GM12878 (cell line): ENCODE results near the gene FAM193B. TPM values are rescaled to one million over a fixed set of nuclear protein-coding genes. Genes with fewer than 3 reads are reported as not detected.

Source experiments
- ATAC-seq: fragments of 200-7000 bp; cut with Tn5 transposase; 3 replicates; pipeline ENCODE4 v1.9.1; 2020; ENCODE audit warnings: mild to moderate bottlenecking, moderate library complexity
- BruUV-seq: library from RNA; stranded (reverse); fragments of 400-500 nt; replicated peaks from 2 replicates; lab custom pipeline; 2021; lab: Mats Ljungman, UMichigan
- CTCF ChIA-PET: fragments of 300-600 bp; sonication (Branson Sonifier 250); formaldehyde crosslinking; extraction: SDS; loops from one replicate; lab custom pipeline; 2021; ENCODE audit warnings: inconsistent platforms; lab: Yijun Ruan, JAX
- POLR2A ChIA-PET: fragments of 350-600 bp; formaldehyde crosslinking; extraction: SDS; loops from one replicate; lab custom pipeline; 2021; ENCODE audit warnings: inconsistent platforms; lab: Charles Lee
- RAD21 ChIA-PET: fragments of 300-600 bp; sonication (Branson Sonifier 250); formaldehyde crosslinking; loops from one replicate; lab custom pipeline; 2023; ENCODE audit warnings: antibody characterized with exemption; ENCODE audit not compliant: unreplicated experiment; lab: Charles Lee
- SMC1A ChIA-PET: fragments of 300-600 bp; sonication (Branson Sonifier 250); formaldehyde crosslinking; loops from one replicate; lab custom pipeline; 2023; ENCODE audit not compliant: unreplicated experiment, uncharacterized antibody; lab: Charles Lee
- DNase-seq: peaks from one replicate; pipeline ENCODE4 v3.0.0-alpha.2; 2011; ENCODE audit warnings: low read depth, low spot score
- FAIRE-seq: peaks from 3 replicates; lab custom pipeline; 2011; peaks lifted over from hg19 to GRCh38; lab: Jason Lieb, UNC
- H2AFZ ChIP-seq: 2 replicates; pipeline ENCODE4 v1.6.0; 2011; ENCODE audit warnings: low read depth, low read length, control low read depth; ENCODE audit not compliant: control insufficient read depth
- H3K27ac ChIP-seq: 2 replicates; pipeline ENCODE4 v1.5.1; 2011; ENCODE audit warnings: control low read depth; ENCODE audit not compliant: control insufficient read depth, insufficient read depth
- H3K27me3 ChIP-seq, 2 experiments: replicated peaks in 1 of 2; 2 replicates each; pipeline versions ENCODE4 v1.6.0 to v1.6.1; 2011; ENCODE audit warnings: low read length in 1 of 2; ENCODE audit not compliant: control insufficient read depth in 2 of 2, insufficient read depth in 2 of 2
- H3K36me3 ChIP-seq, 2 experiments: 2 replicates each; pipeline ENCODE4 v1.5.1; 2011; ENCODE audit warnings: low read length in 1 of 2; ENCODE audit not compliant: control insufficient read depth in 2 of 2, insufficient read depth in 2 of 2
- H3K4me1 ChIP-seq: 2 replicates; pipeline ENCODE4 v1.6.1; 2011; ENCODE audit warnings: mild to moderate bottlenecking, low read length, moderate library complexity, mixed read lengths; ENCODE audit not compliant: control insufficient read depth, insufficient read depth
- H3K4me2 ChIP-seq: 2 replicates; pipeline ENCODE4 v1.6.0; 2011; ENCODE audit warnings: control low read depth; ENCODE audit not compliant: control insufficient read depth, insufficient read depth
- H3K4me3 ChIP-seq: fragments of 200-600 bp; sonication (generic); 2 replicates; pipeline ENCODE4 v1.5.1; 2016
- H3K79me2 ChIP-seq: 2 replicates; pipeline ENCODE4 v1.6.0; 2011; ENCODE audit warnings: low read length; ENCODE audit not compliant: control insufficient read depth, insufficient read depth
- H3K9ac ChIP-seq: 2 replicates; pipeline ENCODE4 v1.8.0; 2011; ENCODE audit warnings: low read length, control low read depth, mixed read lengths; ENCODE audit not compliant: control insufficient read depth, insufficient read depth
- H3K9me3 ChIP-seq: replicated peaks from 3 replicates; pipeline ENCODE4 v1.5.1; 2011; ENCODE audit warnings: mild to moderate bottlenecking, low read length; ENCODE audit not compliant: control insufficient read depth, insufficient read depth
- H4K20me1 ChIP-seq: 2 replicates; pipeline ENCODE4 v1.6.0; 2011; ENCODE audit not compliant: control insufficient read depth, insufficient read depth
- CHD4 ChIP-seq: fragments of 200-600 bp; sonication (generic); IDR thresholded peaks from 2 replicates; pipeline ENCODE4 v1.6.1; 2016; ENCODE audit warnings: mild to moderate bottlenecking
- DPF2 ChIP-seq: fragments of 450-650 bp; IDR thresholded peaks from 2 replicates; pipeline ENCODE4 v1.6.1; 2017; ENCODE audit warnings: mild to moderate bottlenecking
- GATAD2B ChIP-seq: fragments of 450-650 bp; conservative IDR thresholded peaks from 2 replicates; pipeline ENCODE4 v1.6.1; 2017; ENCODE audit warnings: low read depth, mild to moderate bottlenecking, moderate library complexity
- LARP7 ChIP-seq: fragments of 450-650 bp; IDR thresholded peaks from 2 replicates; pipeline ENCODE4 v1.6.1; 2017; ENCODE audit warnings: mild to moderate bottlenecking
- NR2F1 ChIP-seq: fragments of 450-650 bp; conservative IDR thresholded peaks from 2 replicates; pipeline ENCODE4 v1.6.1; 2017; ENCODE audit warnings: mild to moderate bottlenecking
- PAX8 ChIP-seq: fragments of 450-650 bp; IDR thresholded peaks from 2 replicates; pipeline ENCODE4 v1.6.1; 2017; ENCODE audit warnings: mild to moderate bottlenecking, moderate library complexity
- PKNOX1 ChIP-seq: fragments of 450-650 bp; IDR thresholded peaks from 2 replicates; pipeline ENCODE4 v1.6.1; 2016; ENCODE audit warnings: mild to moderate bottlenecking
- POLR2AphosphoS5 ChIP-seq: IDR thresholded peaks from 2 replicates; pipeline ENCODE4 v1.6.1; 2011; ENCODE audit warnings: mild to moderate bottlenecking, low read length, inconsistent platforms
- WGBS: methylation state at CpG from one replicate; pipeline ENCODE4 v1.1.6; 2016; ENCODE audit warnings: low lambda C conversion rate; ENCODE audit not compliant: insufficient replicate concordance, insufficient coverage; ENCODE audit errors: missing lambda C conversion rate; 5-methylcytosine and 5-hydroxymethylcytosine counted together
- in situ Hi-C: fragments of 300-500 bp; cut with MboI; formaldehyde crosslinking; loops from 9 replicates; pipeline ENCODE4 v1.14.3; 2018; ENCODE audit warnings: mixed read lengths
- intact Hi-C: fragments of 100-400 bp; cut with micrococcal nuclease; formaldehyde crosslinking; loops from one replicate; pipeline ENCODE4 v1.14.2; 2022; ENCODE audit not compliant: unreplicated experiment
- polyA plus RNA-seq, 11 experiments: library from polyadenylated mRNA; depleted of rRNA in 4 of 11; unstranded in 6 of 11; stranded (reverse) in 5 of 11; fragments of >200 nt; fragmentation: Nextera tagmentation in 4 of 11; fragmentation: Illumina TruSeq in 1 of 11; extraction: Ambion mirVana in 4 of 11; extraction: Trizol in 1 of 11; gene quantifications; 1 replicate in 1 of 11; 2 replicates in 10 of 11; pipeline versions ENCODE4 v1.2.1 to v1.2.3, GENCODE V29; 2011 to 2016; ENCODE audit warnings: inconsistent platforms in 2 of 11, missing spikeins in 2 of 11, low read depth in 1 of 11
- total RNA-seq, 4 experiments: library from RNA; depleted of rRNA in 3 of 4; stranded (reverse); fragments of >200 nt in 3 of 4; fragmentation: Illumina TruSeq in 1 of 4; extraction: Trizol in 1 of 4; gene quantifications; 2 replicates each; pipeline versions ENCODE4 v1.2.1 to v1.2.3, GENCODE V29; 2013 to 2021
- TF ChIP-seq, protein P1 (sequence below): IDR thresholded peaks from 2 replicates; pipeline ENCODE4 v1.6.1; 2011; ENCODE audit warnings: borderline replicate concordance, low read depth, mild to moderate bottlenecking, moderate library complexity, low read length; ENCODE audit not compliant: insufficient read depth, poor library complexity, severe bottlenecking
- TF ChIP-seq, protein P2 (sequence below): fragments of 450-650 bp; IDR thresholded peaks from 2 replicates; pipeline ENCODE4 v1.6.1; 2018; ENCODE audit warnings: mild to moderate bottlenecking, low read depth, moderate library complexity; ENCODE audit not compliant: partially characterized antibody

The FAM193B gene
- total and polyA plus RNA-seq, 10 of the 15 experiments (the other 5 are each of a cell fraction or from before 2014, with no cell fraction given) = 3.3 to 47.0 (median 25.1) TPM

- peak overlapping the region; percentile 97 for H3K4me2 ChIP-seq
- H3K4me3 ChIP-seq = peak overlapping the region; percentile 87
- DNase-seq (no peak), ATAC-seq (peak; percentile 20), FAIRE-seq (no peak)
- CTCF ChIA-PET = interaction anchor here (0.9 to 6.2 kb wide), 9 partner anchors 7 to 151 kb away, joined by 3 to 38 read pairs (median 19); partner anchors contain the start of genes PDLIM7 and RGS14
- peak overlapping the region; percentile 87 for H3K27ac ChIP-seq
- intact Hi-C loops = loop anchor here (5.0 to 10.0 kb wide), 2 partner anchors 94 to 393 kb away; partner anchors contain the start of gene B4GALT7
- RAD21 ChIA-PET = interaction anchor here (0.9 to 3.4 kb wide), 13 partner anchors 11 to 199 kb away, joined by 3 to 17 read pairs (median 5); partner anchors contain the start of genes GRK6, PDLIM7 and TMED9
- SMC1A ChIA-PET = interaction anchor here (0.8 to 2.4 kb wide), 9 partner anchors 9 to 198 kb away, joined by 3 to 10 read pairs (median 5); partner anchors contain the start of gene PDLIM7
- no TSS peak for BruUV-seq
- peak overlapping the region; percentile 90 for H3K9ac ChIP-seq
- H4K20me1 ChIP-seq = no peaks in the 10 kb centered on the region
- peaks cover 35% of the 10 kb centered on the region for H3K79me2 ChIP-seq
- H2AFZ ChIP-seq = no peak overlapping the region; the same call in none of the 2 replicates
- WGBS = 14% methylated on average over 25 of the region's 26 CpGs
- peaks cover 44% of the 10 kb centered on the region for H3K4me1 ChIP-seq
- no peaks in the 10 kb centered on the region for H3K9me3 ChIP-seq
- H3K36me3 ChIP-seq = peaks cover 13 to 35% of the 10 kb centered on the region in 2 experiments; a peak in 3 of 4 replicates
- no peaks in the 10 kb centered on the region for H3K27me3 ChIP-seq
- in situ Hi-C loops = no loop called here
- TF ChIP-seq, protein P1, sequence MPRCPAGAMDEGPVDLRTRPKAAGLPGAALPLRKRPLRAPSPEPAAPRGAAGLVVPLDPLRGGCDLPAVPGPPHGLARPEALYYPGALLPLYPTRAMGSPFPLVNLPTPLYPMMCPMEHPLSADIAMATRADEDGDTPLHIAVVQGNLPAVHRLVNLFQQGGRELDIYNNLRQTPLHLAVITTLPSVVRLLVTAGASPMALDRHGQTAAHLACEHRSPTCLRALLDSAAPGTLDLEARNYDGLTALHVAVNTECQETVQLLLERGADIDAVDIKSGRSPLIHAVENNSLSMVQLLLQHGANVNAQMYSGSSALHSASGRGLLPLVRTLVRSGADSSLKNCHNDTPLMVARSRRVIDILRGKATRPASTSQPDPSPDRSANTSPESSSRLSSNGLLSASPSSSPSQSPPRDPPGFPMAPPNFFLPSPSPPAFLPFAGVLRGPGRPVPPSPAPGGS = no peak
- TF ChIP-seq PKNOX1 (no peak), NR2F1 (0 out of 2 replicates have a peak, but pooled peaks have one; percentile 11), CHD4 (no peak), GATAD2B (peak; percentile 52; the same call in 1 of the 2 replicates), PAX8 (no peak), DPF2 (0 out of 2 replicates have a peak, but pooled peaks have one; percentile 14), POLR2AphosphoS5 (no peak), LARP7 (peak; percentile 78; the same call in 1 of the 2 replicates)
- TF ChIP-seq, protein P2, sequence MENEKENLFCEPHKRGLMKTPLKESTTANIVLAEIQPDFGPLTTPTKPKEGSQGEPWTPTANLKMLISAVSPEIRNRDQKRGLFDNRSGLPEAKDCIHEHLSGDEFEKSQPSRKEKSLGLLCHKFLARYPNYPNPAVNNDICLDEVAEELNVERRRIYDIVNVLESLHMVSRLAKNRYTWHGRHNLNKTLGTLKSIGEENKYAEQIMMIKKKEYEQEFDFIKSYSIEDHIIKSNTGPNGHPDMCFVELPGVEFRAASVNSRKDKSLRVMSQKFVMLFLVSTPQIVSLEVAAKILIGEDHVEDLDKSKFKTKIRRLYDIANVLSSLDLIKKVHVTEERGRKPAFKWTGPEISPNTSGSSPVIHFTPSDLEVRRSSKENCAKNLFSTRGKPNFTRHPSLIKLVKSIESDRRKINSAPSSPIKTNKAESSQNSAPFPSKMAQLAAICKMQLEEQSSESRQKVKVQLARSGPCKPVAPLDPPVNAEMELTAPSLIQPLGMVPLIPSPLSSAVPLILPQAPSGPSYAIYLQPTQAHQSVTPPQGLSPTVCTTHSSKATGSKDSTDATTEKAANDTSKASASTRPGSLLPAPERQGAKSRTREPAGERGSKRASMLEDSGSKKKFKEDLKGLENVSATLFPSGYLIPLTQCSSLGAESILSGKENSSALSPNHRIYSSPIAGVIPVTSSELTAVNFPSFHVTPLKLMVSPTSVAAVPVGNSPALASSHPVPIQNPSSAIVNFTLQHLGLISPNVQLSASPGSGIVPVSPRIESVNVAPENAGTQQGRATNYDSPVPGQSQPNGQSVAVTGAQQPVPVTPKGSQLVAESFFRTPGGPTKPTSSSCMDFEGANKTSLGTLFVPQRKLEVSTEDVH = no peak
- TF ChIP-seq, all 136 proteins: peak for 4
- POLR2A ChIA-PET = interaction anchor here (0.6 to 3.5 kb wide), 15 partner anchors 9 to 791 kb away, joined by 3 to 19 read pairs (median 3); partner anchors contain the start of genes DDX41 and PDLIM7
Observed at GRCh38 chr5:177508221-177508611, 46.1 kb downstream of the FAM193B start.
